Gastrocnemius medialis (tissue), 4 donors: Measurements from ENCODE around the gene FAAH. TPM values are rescaled to one million over a fixed set of nuclear protein-coding genes. Genes with fewer than 3 reads are reported as not detected.

Source experiments
- ATAC-seq, 2 donors: fragments of 150-250 bp; one replicate each; pipeline ENCODE4 v1.9.1; 2016
- DNase-seq, 2 donors: peaks; one replicate each; pipeline ENCODE4 v3.0.0-alpha.2; 2019
- H3K27ac ChIP-seq, 4 donors: fragments of 200-600 bp; sonication (generic); 1 replicate in 1 of 4; 2 replicates in 3 of 4; pipeline ENCODE4 v1.5.1; 2016 to 2018; ENCODE audit warnings: mild to moderate bottlenecking in 2 of 4, moderate library complexity in 1 of 4
- H3K27me3 ChIP-seq, 3 donors: fragments of 200-600 bp; sonication (generic) in 2 of 3; 1 replicate in 1 of 3; 2 replicates in 2 of 3; pipeline versions ENCODE4 v1.5.1 to v1.6.0; 2016 to 2019; ENCODE audit warnings: mild to moderate bottlenecking in 1 of 3, moderate library complexity in 1 of 3
- H3K36me3 ChIP-seq, 2 donors: fragments of 200-600 bp; sonication (generic) in 1 of 2; one replicate each; pipeline ENCODE4 v1.5.1; 2017 to 2018
- H3K4me1 ChIP-seq, 2 donors: fragments of 200-600 bp; sonication (generic) in 1 of 2; one replicate each; pipeline ENCODE4 v1.5.1; 2016 to 2017; ENCODE audit warnings: mild to moderate bottlenecking in 2 of 2
- H3K4me3 ChIP-seq, 4 donors: fragments of 200-600 bp; sonication (generic) in 3 of 4; 1 replicate in 1 of 4; 2 replicates in 3 of 4; pipeline ENCODE4 v1.5.1; 2016 to 2019; ENCODE audit warnings: mild to moderate bottlenecking in 2 of 4
- H3K9me3 ChIP-seq, 3 donors: fragments of 200-600 bp; sonication (generic) in 2 of 3; 1 replicate in 1 of 3; 2 replicates in 2 of 3; pipeline ENCODE4 v1.5.1; 2016 to 2019
- POLR2A ChIP-seq, 2 donors: fragments of 450-650 bp; IDR thresholded peaks; one replicate each; pipeline ENCODE4 v1.6.1; 2017; ENCODE audit warnings: antibody characterized with exemption in 2 of 2, mild to moderate bottlenecking in 2 of 2, moderate library complexity in 2 of 2
- in situ Hi-C, 4 donors: fragments of 200-750 bp; cut with MboI; loops; one replicate each; pipeline versions ENCODE4 v1.15.0 to v1.8.0; 2017; ENCODE audit warnings: low sequenced_read_pairs in 4 of 4
- intact Hi-C: fragments of 100-400 bp; cut with DNase I; formaldehyde crosslinking; loops from one replicate; pipeline ENCODE4 v1.15.1; 2023; ENCODE audit warnings: low total_unique reads
- total RNA-seq, 4 donors: library from RNA; depleted of rRNA; stranded (reverse); fragments of >200 nt; gene quantifications; one replicate each; pipeline versions ENCODE4 v1.1.0 to v1.2.3, GENCODE V29; 2016
- TF ChIP-seq, protein P1 (sequence below), 5 experiments: fragments of 450-650 bp in 3 of 5; fragments of 200-600 bp in 2 of 5; sonication (generic) in 2 of 5; IDR thresholded peaks in 4 of 5; conservative IDR thresholded peaks in 1 of 5; 1 replicate in 4 of 5; 2 replicates in 1 of 5; pipeline ENCODE4 v1.5.1; 2016 to 2019; ENCODE audit warnings: antibody characterized with exemption in 5 of 5, mild to moderate bottlenecking in 3 of 5, moderate library complexity in 3 of 5

FAAH gene
- total RNA-seq, 4 donors from 2014 or later = 5.2 to 15.6 (median 7.3) TPM

DNA sequence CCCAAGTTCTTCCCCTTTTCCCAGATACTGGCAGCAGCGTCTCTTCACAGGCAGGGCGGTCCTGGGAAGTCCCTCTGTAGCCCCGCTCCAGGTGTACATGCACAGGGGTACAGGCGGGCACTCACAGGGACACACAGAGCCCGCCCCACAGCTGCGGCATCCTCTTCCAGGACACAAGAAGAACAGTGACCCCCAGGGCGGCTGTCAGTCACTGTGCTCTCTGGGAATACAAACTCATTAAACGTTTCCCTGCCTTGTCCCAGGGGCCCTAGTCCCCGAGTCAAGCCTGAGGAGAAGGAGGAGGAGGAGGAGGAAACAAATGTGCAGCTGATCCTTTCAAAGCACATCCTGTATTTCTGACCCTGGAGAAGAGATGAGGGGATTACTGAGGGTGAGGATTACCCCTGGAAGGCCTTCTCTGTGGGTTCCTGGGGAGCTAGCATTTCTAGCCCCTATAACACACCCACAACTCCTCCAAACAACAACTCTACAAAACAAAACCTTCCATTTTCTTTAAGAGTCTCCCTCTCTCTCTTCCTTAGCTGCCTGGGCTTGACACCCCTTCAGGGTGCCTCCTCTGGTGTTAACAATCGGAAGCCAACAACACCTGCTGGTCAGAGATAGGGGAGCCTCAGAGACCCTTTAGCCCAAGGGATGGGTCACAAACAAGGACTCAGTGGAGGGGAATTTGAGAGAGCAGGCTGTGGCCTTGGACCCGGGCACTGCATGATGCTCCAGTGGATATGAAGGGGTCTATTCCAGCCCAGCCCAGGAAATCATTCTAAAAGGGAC is 67.1 kb downstream of the FAAH start:
- no peaks in the 10 kb centered on the region for H3K9me3 ChIP-seq
- no peak for ATAC-seq
- in situ Hi-C loops = no loop called here
- no peak overlapping the region for H3K27ac ChIP-seq
- intact Hi-C loops = no loop called here
- no peak overlapping the region for H3K4me3 ChIP-seq
- H3K4me1 ChIP-seq = no peaks in the 10 kb centered on the region
- DNase-seq = no peak
- TF ChIP-seq POLR2A (IDR thresholded peaks at IDR 0.05) = no peak
- TF ChIP-seq, protein P1, sequence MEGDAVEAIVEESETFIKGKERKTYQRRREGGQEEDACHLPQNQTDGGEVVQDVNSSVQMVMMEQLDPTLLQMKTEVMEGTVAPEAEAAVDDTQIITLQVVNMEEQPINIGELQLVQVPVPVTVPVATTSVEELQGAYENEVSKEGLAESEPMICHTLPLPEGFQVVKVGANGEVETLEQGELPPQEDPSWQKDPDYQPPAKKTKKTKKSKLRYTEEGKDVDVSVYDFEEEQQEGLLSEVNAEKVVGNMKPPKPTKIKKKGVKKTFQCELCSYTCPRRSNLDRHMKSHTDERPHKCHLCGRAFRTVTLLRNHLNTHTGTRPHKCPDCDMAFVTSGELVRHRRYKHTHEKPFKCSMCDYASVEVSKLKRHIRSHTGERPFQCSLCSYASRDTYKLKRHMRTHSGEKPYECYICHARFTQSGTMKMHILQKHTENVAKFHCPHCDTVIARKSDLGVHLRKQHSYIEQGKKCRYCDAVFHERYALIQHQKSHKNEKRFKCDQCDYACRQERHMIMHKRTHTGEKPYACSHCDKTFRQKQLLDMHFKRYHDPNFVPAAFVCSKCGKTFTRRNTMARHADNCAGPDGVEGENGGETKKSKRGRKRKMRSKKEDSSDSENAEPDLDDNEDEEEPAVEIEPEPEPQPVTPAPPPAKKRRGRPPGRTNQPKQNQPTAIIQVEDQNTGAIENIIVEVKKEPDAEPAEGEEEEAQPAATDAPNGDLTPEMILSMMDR (IDR thresholded peaks at IDR 0.05 in 4 of 5, conservative IDR thresholded peaks at IDR 0.05 in 1 of 5) = no peak
- H3K36me3 ChIP-seq = no peaks in the 10 kb centered on the region
- no peaks in the 10 kb centered on the region for H3K27me3 ChIP-seq

DNA sequence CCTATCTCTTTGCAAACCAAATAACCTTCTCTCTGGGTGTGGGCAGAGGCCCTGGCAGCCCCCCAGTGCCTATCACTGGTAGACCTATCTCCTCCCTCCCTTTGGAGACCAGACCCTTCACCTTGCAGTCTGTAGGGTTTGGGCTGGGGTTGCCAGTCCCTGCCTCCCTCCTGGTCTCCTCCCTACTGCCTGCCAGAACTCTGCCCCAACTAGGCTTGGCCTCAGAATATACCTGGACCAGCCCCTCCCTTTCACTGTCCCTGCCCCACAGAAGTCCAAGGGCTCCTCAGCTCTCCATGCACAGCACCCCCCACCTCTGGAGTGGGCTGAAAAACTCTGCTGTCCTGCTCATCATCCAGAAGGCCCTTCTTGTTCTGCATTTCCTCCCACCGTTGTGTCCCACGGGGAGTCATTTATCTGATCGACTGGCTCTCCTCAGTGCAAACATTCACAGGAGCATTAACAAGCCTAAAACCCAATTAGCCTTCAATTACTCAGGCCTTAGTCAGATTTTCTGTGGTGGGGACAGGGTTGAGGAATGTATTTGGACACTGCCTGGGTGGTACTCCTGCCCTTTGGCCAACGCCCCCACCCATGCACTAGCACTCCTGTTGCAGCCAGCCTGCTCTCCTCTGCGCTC is 67.8 kb downstream of the FAAH start:
- Histone ChIP-seq H3K27ac (no peak overlapping the region), H3K4me1 (peaks cover 1% of the 10 kb centered on the region in 2 donors), H3K36me3 (no peaks in the 10 kb centered on the region), H3K27me3 (no peaks in the 10 kb centered on the region), H3K9me3 (no peaks in the 10 kb centered on the region), H3K4me3 (no peak overlapping the region)
- TF ChIP-seq, protein P1 (IDR thresholded peaks at IDR 0.05 in 4 of 5, conservative IDR thresholded peaks at IDR 0.05 in 1 of 5) = no peak
- no peak for TF ChIP-seq POLR2A (IDR thresholded peaks at IDR 0.05)
- no peak for DNase-seq
- in situ Hi-C loops (no loop called here), intact Hi-C loops (no loop called here)
- ATAC-seq = no peak

Other genes starting within 250 kb of the FAAH start
- 10 to 100 TPM in 1 of 4 donors, 1 to 10 TPM in 2, under 1 TPM in 1; 0.88 to 10.7 (median 6.0) TPM for gene TSPAN1, start 219.2 kb upstream of the FAAH start, total RNA-seq
- not detected for gene P3R3URF, start 217.8 kb upstream of the FAAH start, total RNA-seq
- 100 to 1,000 TPM in 1 of 4 donors, 10 to 100 TPM in 3; 66.2 to 107 (median 92.2) TPM for gene POMGNT1, start 195.9 kb upstream of the FAAH start, total RNA-seq
- gene LURAP1, start 191.0 kb upstream of the FAAH start, total RNA-seq = 1 to 10 TPM in 1 of 4 donors, under 1 TPM in 2, not detected in 1; 0.39 to 1.9 (median 0.47) TPM
- 1 to 10 TPM in 1 of 4 donors, not detected in 3; 1.1 TPM for gene RAD54L, start 146.6 kb upstream of the FAAH start, total RNA-seq
- gene LRRC41, start 90.7 kb upstream of the FAAH start, total RNA-seq = 10 to 100 TPM; 76.3 to 99.2 (median 77.9) TPM
- gene UQCRH, start 90.6 kb upstream of the FAAH start, total RNA-seq = 100 to 1,000 TPM; 415 to 695 (median 493) TPM
- gene NSUN4, start 53.5 kb upstream of the FAAH start, total RNA-seq = 10 to 100 TPM; 15.5 to 22.5 (median 20.8) TPM
- not detected for gene DMBX1, start 95.5 kb downstream of the FAAH start, total RNA-seq
- gene KNCN, start 157.3 kb downstream of the FAAH start, total RNA-seq = not detected
- gene MKNK1, start 210.0 kb downstream of the FAAH start, total RNA-seq = 10 to 100 TPM; 23.7 to 63.5 (median 43.4) TPM
- 10 to 100 TPM; 11.3 to 26.5 (median 23.3) TPM for gene MOB3C, start 222.5 kb downstream of the FAAH start, total RNA-seq